Measurements from ENCODE around the gene IL21R. TPM values are rescaled to one million over a fixed set of nuclear protein-coding genes. Genes with fewer than 3 reads are reported as not detected.

IL21R gene
- total RNA-seq, 4 donors from 2014 or later: 0.23 to 0.40 (median 0.25) TPM; not detected in 1

- Histone ChIP-seq H3K4me3 (no peak overlapping the region), H3K27me3 (peaks cover 30% of the 10 kb centered on the region), H3K36me3 (no peaks in the 10 kb centered on the region), H3K27ac (no peak overlapping the region), H3K9me3 (peaks cover 0 to 34% (median 0%) of the 10 kb centered on the region in 3 donors), H3K4me1 (no peaks in the 10 kb centered on the region)
- whole genome bisulfite sequencing, 2 donors (ENCODE audit: low coverage in 1 of 2): 14 to 66% methylated on average over 1 to 4 of the region's 4 CpGs
- no peak for TF ChIP-seq CTCF (IDR thresholded peaks at IDR 0.05)
- no peak for TF ChIP-seq POLR2A (IDR thresholded peaks at IDR 0.05)
- TF ChIP-seq EP300 (IDR thresholded peaks at IDR 0.05): no peak
- no peak for TF ChIP-seq POLR2AphosphoS5 (IDR thresholded peaks at IDR 0.05)
- ATAC-seq: no peak
These were observed 15.3 kb upstream of the IL21R start for GRCh38 chr16:27386674-27387073.

- H3K4me1 ChIP-seq: no peaks in the 10 kb centered on the region
- H3K36me3 ChIP-seq: no peaks in the 10 kb centered on the region
- H3K4me3 ChIP-seq: no peak overlapping the region
- H3K9me3 ChIP-seq: peaks cover 0 to 42% (median 0%) of the 10 kb centered on the region in 3 donors
- TF ChIP-seq POLR2AphosphoS5 (IDR thresholded peaks at IDR 0.05): no peak
- no peak for TF ChIP-seq CTCF (IDR thresholded peaks at IDR 0.05)
- TF ChIP-seq POLR2A (IDR thresholded peaks at IDR 0.05): no peak
- no peak for TF ChIP-seq EP300 (IDR thresholded peaks at IDR 0.05)
- no peak for ATAC-seq
- no peak overlapping the region for H3K27ac ChIP-seq
- peaks cover 29% of the 10 kb centered on the region for H3K27me3 ChIP-seq
- WGBS, 2 donors (ENCODE audit: low coverage in 1 of 2): 75 to 86% methylated on average over 1 of the region's 1 CpG
These were observed 14.2 kb upstream of the IL21R start for GRCh38 chr16:27387724-27388123.

- 71 to 72% methylated on average over 7 to 8 of the region's 8 CpGs for WGBS, 2 donors (ENCODE audit: low coverage in 1 of 2)
- no peak for TF ChIP-seq POLR2AphosphoS5 (IDR thresholded peaks at IDR 0.05)
- TF ChIP-seq EP300 (IDR thresholded peaks at IDR 0.05): no peak
- TF ChIP-seq POLR2A (IDR thresholded peaks at IDR 0.05): no peak
- TF ChIP-seq CTCF (IDR thresholded peaks at IDR 0.05): no peak
- H3K27ac ChIP-seq: no peak overlapping the region
- no peaks in the 10 kb centered on the region for H3K36me3 ChIP-seq
- peaks cover 0 to 43% (median 0%) of the 10 kb centered on the region in 3 donors for H3K9me3 ChIP-seq
- peaks cover 25% of the 10 kb centered on the region for H3K27me3 ChIP-seq
- no peak for ATAC-seq
- H3K4me1 ChIP-seq: no peaks in the 10 kb centered on the region
- H3K4me3 ChIP-seq: no peak overlapping the region
These were observed 12.6 kb upstream of the IL21R start for GRCh38 chr16:27389272-27389961.

GRCh38 chr16:27390151-27390550 is 11.8 kb upstream of the IL21R start:
- no peaks in the 10 kb centered on the region for H3K4me1 ChIP-seq
- no peaks in the 10 kb centered on the region for H3K36me3 ChIP-seq
- no peak for ATAC-seq
- H3K4me3 ChIP-seq: no peak overlapping the region
- no peak for TF ChIP-seq CTCF (IDR thresholded peaks at IDR 0.05)
- TF ChIP-seq POLR2A (IDR thresholded peaks at IDR 0.05): no peak
- no peak for TF ChIP-seq EP300 (IDR thresholded peaks at IDR 0.05)
- TF ChIP-seq POLR2AphosphoS5 (IDR thresholded peaks at IDR 0.05): no peak
- H3K27me3 ChIP-seq: peaks cover 25% of the 10 kb centered on the region
- peaks cover 0 to 45% (median 0%) of the 10 kb centered on the region in 3 donors for H3K9me3 ChIP-seq
- no peak overlapping the region for H3K27ac ChIP-seq

GRCh38 chr16:27392671-27393070 is 9.3 kb upstream of the IL21R start:
- Histone ChIP-seq H3K27ac (no peak overlapping the region), H3K4me1 (no peaks in the 10 kb centered on the region), H3K36me3 (no peaks in the 10 kb centered on the region), H3K4me3 (no peak overlapping the region), H3K27me3 (peaks cover 25% of the 10 kb centered on the region), H3K9me3 (peaks cover 0 to 44% (median 0%) of the 10 kb centered on the region in 3 donors)
- ATAC-seq: no peak
- no peak for TF ChIP-seq POLR2AphosphoS5 (IDR thresholded peaks at IDR 0.05)
- 70 to 77% methylated on average over 1 of the region's 1 CpG for WGBS, 2 donors (ENCODE audit: low coverage in 1 of 2)
